ENCODE results near the gene WWC2.

The WWC2 gene

DNA sequence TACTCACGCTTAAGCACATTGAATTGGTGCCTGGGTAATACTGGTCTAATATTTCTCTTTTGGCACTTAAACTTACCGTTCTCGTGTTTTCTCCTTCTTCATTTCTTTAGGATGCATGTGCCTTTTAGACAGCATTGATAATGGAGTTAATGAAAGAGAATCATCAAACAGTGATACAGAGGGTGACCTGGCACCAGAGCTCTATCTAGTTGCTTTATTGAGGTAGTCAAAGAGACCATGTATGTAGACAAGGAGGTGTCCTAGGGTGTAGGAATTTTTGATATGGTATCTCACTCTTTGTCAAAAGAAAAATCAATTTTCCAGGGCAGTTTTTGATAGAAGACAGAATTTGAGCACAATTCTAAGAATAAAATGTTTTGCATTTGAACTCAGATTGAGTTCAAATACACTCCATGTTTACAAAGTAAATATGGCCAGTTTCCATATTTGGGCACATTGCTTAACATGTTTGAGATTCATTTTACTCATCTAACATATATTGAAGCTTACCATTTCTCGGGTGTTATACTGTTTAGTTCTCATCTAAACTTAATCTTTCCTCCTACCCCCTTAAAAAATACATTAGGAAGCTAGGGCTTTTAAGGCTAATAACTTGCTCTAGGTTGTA, 92.0 kb downstream of the WWC2 start (continued):
- TF ChIP-seq ZBTB11 (tag by site-specific recombination; conservative IDR thresholded peaks at IDR 0.05; ENCODE audit: low read depth) (no peak), ZNF529 (tag by site-specific recombination; IDR thresholded peaks at IDR 0.05; ENCODE audit: insufficient replicate concordance) (no peak), ZBTB1 (tag by site-specific recombination; IDR thresholded peaks at IDR 0.05) (no peak)

DNA sequence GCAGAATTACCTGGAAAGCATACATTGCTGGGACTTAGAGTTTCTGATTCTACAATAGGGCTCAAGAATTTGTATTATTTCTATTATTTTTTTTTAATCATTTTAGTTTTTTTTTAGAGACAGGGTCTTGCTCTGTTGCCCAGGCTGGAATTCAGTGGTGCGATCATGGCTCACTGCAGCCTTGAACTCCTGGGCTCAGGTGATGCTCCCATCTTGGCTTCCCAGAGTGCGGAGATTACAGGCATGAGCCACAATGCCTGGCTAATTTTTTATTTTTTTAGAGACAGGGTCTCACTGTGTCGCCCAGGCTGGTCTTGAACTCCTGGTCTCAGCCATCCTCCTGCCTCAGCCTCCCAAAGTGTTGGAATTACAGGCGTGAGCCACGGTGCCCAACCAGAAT, 92.6 kb downstream of the WWC2 start:
- no peak overlapping the region for H3K27ac ChIP-seq (ENCODE audit: extremely low read depth, low read depth, low read length)
- TF ChIP-seq KLF8 (tag by site-specific recombination; IDR thresholded peaks at IDR 0.05) (no peak), ZNF555 (tag by site-specific recombination; conservative IDR thresholded peaks at IDR 0.05) (no peak), ZBTB10 (tag by site-specific recombination; IDR thresholded peaks at IDR 0.05) (no peak), ZNF610 (tag by site-specific recombination; IDR thresholded peaks at IDR 0.05; ENCODE audit: borderline replicate concordance) (no peak)
- ChIA-PET POLR2A (no interaction called here), CTCF (interaction anchor here (0.8 kb wide), 1 partner anchor 254 kb away, joined by 4 read pairs; no protein-coding TSS in a partner anchor)
- no peak overlapping the region for H3K4me3 ChIP-seq (ENCODE audit: low read depth, low read length)
- no peaks in the 10 kb centered on the region; the same call in 1 of the 2 replicates for H3K4me1 ChIP-seq (ENCODE audit: control insufficient read depth, insufficient read depth, low read length)
- no peaks in the 10 kb centered on the region for H3K9me3 ChIP-seq (ENCODE audit: control insufficient read depth, insufficient read depth, low read depth, low read length)
- H3K36me3 ChIP-seq (ENCODE audit: control insufficient read depth in 2 of 2, insufficient read depth in 1 of 2, low read length in 2 of 2), result peaks cover 0 to 3% of the 10 kb centered on the region in 2 experiments; a peak in 1 of 3 replicates

DNA sequence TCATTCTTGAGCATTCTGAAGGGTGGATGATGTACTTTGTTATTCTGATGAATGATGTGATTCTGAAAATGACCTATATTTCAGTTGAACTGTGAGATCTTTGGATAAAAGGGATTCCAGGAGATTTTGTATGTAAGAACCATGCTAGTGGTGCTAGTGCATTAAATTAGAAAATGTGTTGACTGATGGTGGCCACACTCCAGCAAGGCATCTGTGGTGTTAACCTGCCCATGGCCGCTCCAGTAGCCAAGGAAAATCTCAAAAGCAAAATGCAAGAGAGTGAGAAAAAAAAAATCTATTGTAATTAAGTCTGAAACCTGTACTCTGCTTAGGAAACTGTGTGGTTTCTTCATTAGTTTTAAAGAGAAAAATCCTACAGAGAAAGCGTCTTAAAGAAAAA, 93.5 kb downstream of the WWC2 start:
- Histone ChIP-seq H3K4me3 (ENCODE audit: low read depth, low read length) (no peak overlapping the region), H3K9me3 (ENCODE audit: control insufficient read depth, insufficient read depth, low read depth, low read length) (no peaks in the 10 kb centered on the region), H3K27ac (ENCODE audit: extremely low read depth, low read depth, low read length) (no peak overlapping the region), H3K36me3 (ENCODE audit: control insufficient read depth in 2 of 2, insufficient read depth in 1 of 2, low read length in 2 of 2) (peaks cover 0 to 3% of the 10 kb centered on the region in 2 experiments; a peak in 1 of 3 replicates), H3K4me1 (ENCODE audit: control insufficient read depth, insufficient read depth, low read length) (no peaks in the 10 kb centered on the region; the same call in 1 of the 2 replicates)
- ChIA-PET CTCF (no interaction called here), POLR2A (no interaction called here)
- TF ChIP-seq REST (tag by site-specific recombination; IDR thresholded peaks at IDR 0.05), result no peak
- no peak for TF ChIP-seq ZNF155 (tag by site-specific recombination; IDR thresholded peaks at IDR 0.05)
- no peak for TF ChIP-seq ZNF175 (tag by site-specific recombination; IDR thresholded peaks at IDR 0.05)
- TF ChIP-seq ZNF311 (tag by site-specific recombination; IDR thresholded peaks at IDR 0.05; ENCODE audit: borderline replicate concordance), result no peak
- TF ChIP-seq ZNF501 (tag by site-specific recombination; IDR thresholded peaks at IDR 0.05), result no peak
- no peak for TF ChIP-seq ZNF558 (tag by site-specific recombination; IDR thresholded peaks at IDR 0.05)
- TF ChIP-seq ZNF366 (tag by site-specific recombination; conservative IDR thresholded peaks at IDR 0.05), result no peak
- no peak for TF ChIP-seq ZNF777 (tag by site-specific recombination; IDR thresholded peaks at IDR 0.05; ENCODE audit: borderline replicate concordance)
- TF ChIP-seq ZNF18 (tag by site-specific recombination; IDR thresholded peaks at IDR 0.05), result no peak
- TF ChIP-seq BCL6B (tag by site-specific recombination; IDR thresholded peaks at IDR 0.05), result no peak
- no peak for TF ChIP-seq ZNF571 (tag by site-specific recombination; IDR thresholded peaks at IDR 0.05)
